ENCODE measurements around the gene FRZB.
"Not testable (repeated sequence)": the region's sequence is repeated elsewhere in the genome, so short reads cannot be mapped to it uniquely, and the experiment has no call there.

FRZB gene, protein sequence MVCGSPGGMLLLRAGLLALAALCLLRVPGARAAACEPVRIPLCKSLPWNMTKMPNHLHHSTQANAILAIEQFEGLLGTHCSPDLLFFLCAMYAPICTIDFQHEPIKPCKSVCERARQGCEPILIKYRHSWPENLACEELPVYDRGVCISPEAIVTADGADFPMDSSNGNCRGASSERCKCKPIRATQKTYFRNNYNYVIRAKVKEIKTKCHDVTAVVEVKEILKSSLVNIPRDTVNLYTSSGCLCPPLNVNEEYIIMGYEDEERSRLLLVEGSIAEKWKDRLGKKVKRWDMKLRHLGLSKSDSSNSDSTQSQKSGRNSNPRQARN

GRCh38 chr2:182866461-182867406 lies at the start of gene FRZB:
FRZB (minus strand) TSS chr2:182866637; CDS start chr2:182866552, 85 bp downstream.
- in situ Hi-C loops (cut with MboI; ENCODE audit: low sequenced_read_pairs) = no loop called here

DNA sequence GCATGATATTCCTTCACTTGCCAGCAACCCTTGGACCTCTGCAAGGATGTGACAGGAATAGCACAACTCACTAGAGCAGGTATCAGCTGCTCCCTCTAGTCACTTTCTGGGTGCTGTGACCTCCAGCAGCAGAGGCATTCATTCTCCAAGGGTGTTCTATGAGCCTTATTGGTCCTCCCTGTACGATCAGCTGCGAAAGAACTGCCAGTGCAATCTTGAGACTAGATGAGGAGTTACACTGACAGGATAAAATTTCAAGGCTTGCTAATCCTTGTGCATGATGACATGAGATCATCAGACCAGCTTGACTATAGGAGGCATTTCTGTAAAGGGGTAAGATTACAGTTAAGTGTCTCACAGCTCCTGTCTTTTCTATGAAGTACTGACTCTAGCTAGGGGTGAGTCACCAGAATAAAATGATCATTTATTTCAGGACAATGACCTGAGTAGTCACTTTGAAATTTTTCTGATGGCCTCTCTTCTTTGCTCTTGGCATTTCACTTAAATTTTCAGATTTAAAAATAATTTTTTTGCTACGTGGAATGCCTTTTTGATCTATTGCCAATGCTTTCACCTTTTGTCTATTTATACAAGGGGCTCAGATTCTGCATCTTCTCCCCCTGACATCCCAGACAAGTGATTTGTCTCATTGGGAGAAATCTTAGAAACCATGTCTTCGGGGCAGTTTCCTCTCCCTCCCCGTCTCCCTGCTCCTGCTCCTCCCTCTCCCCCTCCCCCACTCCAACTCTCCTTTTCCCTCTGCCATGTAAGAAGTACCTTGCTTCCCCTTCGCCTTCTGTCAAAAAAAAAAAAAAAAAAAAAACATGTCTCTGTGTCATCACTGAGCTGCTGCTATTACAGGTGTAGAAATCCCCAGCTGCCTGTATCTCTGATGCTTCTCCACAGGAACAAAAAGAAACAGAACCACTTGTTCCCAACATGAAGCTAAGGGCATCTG lies 49.2 kb upstream of the FRZB start:
- in situ Hi-C loops (cut with MboI; ENCODE audit: low sequenced_read_pairs) = no loop called here

DNA sequence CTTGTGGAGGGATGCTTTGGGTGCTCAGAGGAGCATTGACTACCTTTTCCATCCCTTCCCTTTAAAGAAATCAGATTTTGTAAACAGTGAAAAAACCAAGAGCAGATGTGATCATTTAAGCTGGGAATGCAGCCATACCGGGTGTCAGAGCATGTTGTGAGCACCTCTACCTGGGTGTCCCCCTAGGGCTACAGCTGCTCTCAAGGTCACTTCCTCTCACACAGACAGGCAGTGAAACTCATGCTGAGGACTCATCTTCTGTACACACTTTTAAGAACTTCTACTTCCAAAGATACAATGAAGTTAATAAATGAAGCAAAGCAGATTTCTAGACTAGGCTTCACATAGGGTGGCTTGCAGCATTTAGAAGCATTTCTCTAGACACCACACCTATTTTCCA lies 48.4 kb upstream of the FRZB start:
- in situ Hi-C loops (cut with MboI; ENCODE audit: low sequenced_read_pairs) = no loop called here

GRCh38 chr2:182913064-182913463 lies 46.6 kb upstream of the FRZB start:
- in situ Hi-C loops (cut with MboI; ENCODE audit: low sequenced_read_pairs) = no loop called here

DNA sequence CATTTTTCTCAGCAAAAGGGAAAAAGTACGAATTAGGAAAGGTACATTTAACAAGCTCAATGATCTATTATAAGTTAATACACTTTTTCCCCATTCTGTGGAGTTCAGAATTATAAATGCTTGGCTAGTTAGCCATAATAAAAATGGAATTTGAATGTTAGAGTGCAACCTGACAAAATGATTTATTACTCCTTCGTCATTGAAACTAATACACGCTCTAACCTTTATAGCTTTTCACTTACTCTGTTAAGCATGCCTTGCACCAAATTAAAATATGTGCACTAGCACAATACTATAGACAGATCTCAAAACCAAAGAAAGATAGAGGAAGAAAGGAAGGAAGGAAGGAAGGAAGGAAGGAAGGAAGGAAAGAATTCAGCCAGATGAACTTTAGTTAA lies 46.1 kb upstream of the FRZB start:
- in situ Hi-C loops (cut with MboI; ENCODE audit: low sequenced_read_pairs) = no loop called here

DNA sequence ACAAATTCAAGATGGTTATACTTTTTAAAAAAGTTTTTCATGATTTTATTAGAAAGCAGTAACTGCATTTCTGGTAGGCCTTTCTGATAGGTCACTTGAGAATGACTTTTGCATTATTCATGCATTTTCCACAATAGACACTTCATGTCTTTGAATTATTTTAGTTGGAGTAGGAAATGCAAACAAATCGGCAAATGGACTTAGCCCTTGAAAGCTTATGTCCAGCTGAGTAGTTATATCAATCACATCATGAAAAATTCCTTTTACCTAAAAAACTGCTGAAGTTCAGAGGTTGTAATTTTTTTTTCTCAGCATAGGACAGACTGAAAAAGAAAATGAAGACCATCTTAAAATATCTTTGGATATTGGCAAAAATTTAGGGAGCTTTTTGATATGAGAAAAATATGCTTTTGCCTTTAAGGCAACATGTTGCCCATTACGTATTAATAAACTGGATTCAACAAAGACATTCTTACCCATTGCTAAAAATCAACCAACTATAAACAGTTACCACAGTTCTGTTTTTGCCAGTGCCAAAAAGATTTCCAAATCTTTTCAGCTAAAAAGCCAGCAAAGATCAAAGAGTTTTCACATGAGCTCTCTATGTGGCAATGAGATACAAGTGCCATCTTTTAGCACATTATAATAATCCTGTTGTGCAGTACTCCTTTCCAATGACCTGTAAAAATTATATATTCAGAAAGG lies 45.5 kb upstream of the FRZB start:
- in situ Hi-C loops (cut with MboI; ENCODE audit: low sequenced_read_pairs) = no loop called here

DNA sequence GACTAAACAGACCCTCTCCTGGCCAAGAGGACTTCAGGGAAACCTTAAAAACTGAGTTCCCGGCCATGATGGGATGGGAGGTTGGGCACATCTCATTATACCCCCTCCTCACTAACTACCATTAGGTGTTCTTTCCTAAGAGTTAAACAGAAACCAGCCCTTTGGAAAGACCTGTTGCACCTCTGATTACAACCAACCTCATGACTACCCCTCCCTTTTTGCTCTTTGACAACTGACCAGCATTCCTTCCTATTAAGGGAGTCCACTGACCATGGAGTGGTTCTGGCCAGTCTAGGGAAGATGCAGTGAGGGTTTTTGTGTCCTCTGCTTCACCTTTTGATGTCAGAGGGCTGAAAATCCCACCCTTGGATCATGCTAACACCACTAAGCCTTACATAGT lies 44.5 kb upstream of the FRZB start:
- in situ Hi-C loops (cut with MboI; ENCODE audit: low sequenced_read_pairs) = no loop called here

- in situ Hi-C loops (cut with MboI; ENCODE audit: low sequenced_read_pairs) = no loop called here
These were observed 40.8 kb upstream of the FRZB start for GRCh38 chr2:182907081-182907830.

DNA sequence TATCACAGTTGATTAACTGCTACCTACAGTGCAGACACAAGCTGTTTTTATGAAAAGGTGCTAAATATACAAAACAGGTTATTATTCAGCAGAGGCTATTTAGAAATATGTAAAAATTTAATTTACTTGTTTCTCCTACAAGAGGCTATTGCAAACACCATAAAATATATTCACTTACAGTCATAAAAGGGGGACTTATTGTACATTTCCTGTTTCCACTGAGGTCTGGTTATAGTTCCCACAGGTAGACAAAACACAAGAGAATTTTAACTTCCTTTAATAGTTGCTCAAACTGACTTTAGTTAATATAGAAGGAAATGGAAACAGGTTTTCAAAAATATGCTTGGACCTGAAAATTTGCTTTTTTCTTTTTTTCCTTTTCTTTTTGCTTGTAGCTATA lies 40.0 kb upstream of the FRZB start:
- in situ Hi-C loops (cut with MboI; ENCODE audit: low sequenced_read_pairs) = no loop called here

- in situ Hi-C loops (cut with MboI; ENCODE audit: low sequenced_read_pairs) = no loop called here
These were observed 38.4 kb upstream of the FRZB start for GRCh38 chr2:182904844-182905243.

GRCh38 chr2:182903566-182903965 lies 37.1 kb upstream of the FRZB start:
- in situ Hi-C loops (cut with MboI; ENCODE audit: low sequenced_read_pairs) = no loop called here

- in situ Hi-C loops (cut with MboI; ENCODE audit: low sequenced_read_pairs) = no loop called here
These were observed 35.3 kb upstream of the FRZB start for GRCh38 chr2:182901748-182902147.

- in situ Hi-C loops (cut with MboI; ENCODE audit: low sequenced_read_pairs) = no loop called here
These were observed 32.3 kb upstream of the FRZB start for GRCh38 chr2:182898718-182899117.

DNA sequence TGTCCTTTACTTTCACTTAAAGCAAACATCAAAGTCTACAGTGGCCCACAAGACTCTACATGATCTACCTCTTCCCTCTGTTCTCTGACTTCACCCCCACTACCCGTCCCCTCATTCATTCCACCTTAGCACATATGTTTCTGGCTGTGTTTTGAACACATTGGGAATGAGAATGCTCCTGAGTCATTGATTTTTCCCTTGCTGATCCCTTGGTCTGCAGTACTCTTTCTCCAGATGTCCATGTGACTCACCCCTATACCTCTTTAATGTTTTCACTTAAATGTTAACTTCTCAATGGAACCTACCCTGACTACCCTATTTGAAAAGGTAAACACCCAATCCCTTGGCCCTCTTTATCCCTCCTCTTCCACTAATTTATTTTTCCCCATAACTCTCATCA lies 30.7 kb upstream of the FRZB start:
- in situ Hi-C loops (cut with MboI; ENCODE audit: low sequenced_read_pairs) = no loop called here

DNA sequence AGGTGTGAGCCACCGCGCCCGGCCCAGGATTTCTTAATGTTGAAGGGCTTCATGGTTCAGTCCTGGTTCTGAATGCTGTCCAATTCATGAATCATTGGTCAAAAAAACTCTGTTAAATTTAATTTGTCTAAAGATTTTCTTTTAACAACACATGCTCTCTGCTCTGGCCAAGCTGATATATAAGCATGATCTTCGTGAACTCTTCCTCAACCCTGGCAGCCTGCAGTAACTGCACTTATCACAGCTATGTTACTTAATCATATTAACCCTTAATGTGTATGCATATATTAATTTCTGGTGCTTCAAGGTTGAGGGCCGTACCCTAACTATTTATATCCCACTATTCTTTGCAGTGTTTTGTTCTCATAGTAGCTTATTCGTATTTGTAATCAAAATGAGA lies 29.4 kb upstream of the FRZB start:
- in situ Hi-C loops (cut with MboI; ENCODE audit: low sequenced_read_pairs) = no loop called here

GRCh38 chr2:182895169-182895568 lies 28.7 kb upstream of the FRZB start:
- in situ Hi-C loops (cut with MboI; ENCODE audit: low sequenced_read_pairs) = no loop called here

DNA sequence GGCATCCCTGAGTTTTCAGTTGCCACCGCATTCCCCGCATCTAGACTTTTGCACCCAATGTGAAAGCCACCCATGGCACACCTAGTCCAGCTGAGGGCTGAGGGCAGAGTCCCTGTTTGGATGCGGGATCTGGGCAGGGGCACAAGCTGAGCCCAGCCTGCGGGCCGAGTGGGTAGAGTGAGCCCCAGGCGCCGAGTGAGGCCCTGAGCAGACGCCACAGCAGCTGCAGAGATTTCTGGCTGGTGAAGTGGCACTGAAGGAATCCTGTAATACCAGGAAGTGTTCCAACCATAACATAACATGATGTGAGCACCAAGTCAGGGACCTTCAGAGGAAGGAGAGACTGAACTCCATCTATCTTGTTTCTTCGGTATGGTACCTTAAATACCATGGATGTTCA lies 27.7 kb upstream of the FRZB start:
- in situ Hi-C loops (cut with MboI; ENCODE audit: low sequenced_read_pairs) = no loop called here

GRCh38 chr2:182893666-182894065 lies 27.2 kb upstream of the FRZB start:
- in situ Hi-C loops (cut with MboI; ENCODE audit: low sequenced_read_pairs) = no loop called here

- in situ Hi-C loops (cut with MboI; ENCODE audit: low sequenced_read_pairs) = not testable (repeated sequence)
These were observed 26.6 kb upstream of the FRZB start for GRCh38 chr2:182893035-182893434.

- in situ Hi-C loops (cut with MboI; ENCODE audit: low sequenced_read_pairs) = no loop called here
These were observed 25.2 kb upstream of the FRZB start for GRCh38 chr2:182891611-182892010.
